Measurements from ENCODE around the gene PCDHGA5.
A peak's percentile ranks its signal among the peaks of the same experiment; 100 is the strongest.
"Not testable (repeated sequence)": the region's sequence is repeated elsewhere in the genome, so short reads cannot be mapped to it uniquely, and the experiment has no call there.

The PCDHGA5 gene

GRCh38 chr5:141354900-141355469, 9.0 kb upstream of the PCDHGA5 start, which contains the start of gene PCDHGA4:
TSS of gene PCDHGA4 (plus strand) at chr5:141355021. CDS start at chr5:141355108, 87 bp downstream.
- DNase-seq, result no peak

GRCh38 chr5:141355641-141356040, 8.3 kb upstream of the PCDHGA5 start:
- no peak for DNase-seq

- no peak for DNase-seq
These were observed 7.8 kb upstream of the PCDHGA5 start for GRCh38 chr5:141356133-141356532.

GRCh38 chr5:141356950-141357349, 7.0 kb upstream of the PCDHGA5 start:
- DNase-seq, result no peak

- no peak for DNase-seq
These were observed 4.1 kb upstream of the PCDHGA5 start, which contains the start of gene PCDHGB2 for GRCh38 chr5:141359790-141360426. TSS of gene PCDHGB2 (plus strand) at chr5:141359994. CDS start at chr5:141360136, 142 bp downstream.

GRCh38 chr5:141360685-141361084, 3.3 kb upstream of the PCDHGA5 start:
- DNase-seq, result no peak

- DNase-seq, result no peak
These were observed 1.2 kb upstream of the PCDHGA5 start for GRCh38 chr5:141362719-141363118.

- no peak for DNase-seq
These were observed 2.3 kb downstream of the PCDHGA5 start for GRCh38 chr5:141366016-141366896.

GRCh38 chr5:141369994-141370848, 6.3 kb downstream of the PCDHGA5 start, which contains the start of gene PCDHGB3:
TSS of gene PCDHGB3 (plus strand) at chr5:141370242. CDS start at chr5:141370395, 153 bp downstream.
- DNase-seq, result peak; percentile 77

- no peak for DNase-seq
These were observed 7.9 kb downstream of the PCDHGA5 start for GRCh38 chr5:141371572-141372475.

GRCh38 chr5:141373673-141374317, 9.8 kb downstream of the PCDHGA5 start, which contains the start of gene PCDHGA6:
TSS of gene PCDHGA6 (plus strand) at chr5:141373891. CDS start at chr5:141374084, 193 bp downstream.
- no peak for DNase-seq

- DNase-seq, result no peak
These were observed 10.7 kb downstream of the PCDHGA5 start for GRCh38 chr5:141374627-141375026.

- not testable (repeated sequence) for DNase-seq
These were observed 11.6 kb downstream of the PCDHGA5 start for GRCh38 chr5:141375444-141376155.

- no peak for DNase-seq
These were observed 18.7 kb downstream of the PCDHGA5 start, which contains the start of gene PCDHGA7 for GRCh38 chr5:141382469-141383294. TSS of gene PCDHGA7 (plus strand) at chr5:141382742. CDS start at chr5:141382900, 158 bp downstream.

GRCh38 chr5:141383345-141383744, 19.4 kb downstream of the PCDHGA5 start:
- no peak for DNase-seq

GRCh38 chr5:141384471-141385267, 20.7 kb downstream of the PCDHGA5 start:
- DNase-seq, result no peak

GRCh38 chr5:141387557-141388311, 23.8 kb downstream of the PCDHGA5 start, which contains the start of gene PCDHGB4:
TSS of gene PCDHGB4 (plus strand) at chr5:141387698. CDS start at chr5:141387885, 187 bp downstream.
- DNase-seq, result peak; percentile 69
